ENCODE measurements around the gene MYO1B.

MYO1B gene

DNA sequence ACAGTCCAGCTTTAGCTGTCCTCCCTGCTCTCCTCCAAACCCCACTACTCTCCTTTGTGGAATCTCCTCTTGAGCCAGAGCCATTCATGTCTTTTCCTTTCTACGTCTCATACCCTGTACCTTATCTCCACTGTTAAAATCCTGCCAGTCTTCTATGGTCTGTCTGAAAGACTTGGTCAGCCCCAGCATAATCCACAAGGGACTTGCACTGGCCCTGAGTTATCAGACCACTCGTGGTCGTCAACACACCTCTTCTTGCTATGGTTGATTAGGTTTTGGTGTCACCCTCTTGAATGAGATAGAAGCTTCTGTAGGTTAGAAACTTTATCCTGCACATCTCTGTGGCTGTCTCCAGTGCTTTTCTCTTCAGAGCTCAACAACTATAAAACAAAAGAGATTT lies 56.8 kb downstream of the MYO1B start:
- no peak for DNase-seq

GRCh38 chr2:191302459-191303139 lies 57.4 kb downstream of the MYO1B start:
- no peak for DNase-seq

DNA sequence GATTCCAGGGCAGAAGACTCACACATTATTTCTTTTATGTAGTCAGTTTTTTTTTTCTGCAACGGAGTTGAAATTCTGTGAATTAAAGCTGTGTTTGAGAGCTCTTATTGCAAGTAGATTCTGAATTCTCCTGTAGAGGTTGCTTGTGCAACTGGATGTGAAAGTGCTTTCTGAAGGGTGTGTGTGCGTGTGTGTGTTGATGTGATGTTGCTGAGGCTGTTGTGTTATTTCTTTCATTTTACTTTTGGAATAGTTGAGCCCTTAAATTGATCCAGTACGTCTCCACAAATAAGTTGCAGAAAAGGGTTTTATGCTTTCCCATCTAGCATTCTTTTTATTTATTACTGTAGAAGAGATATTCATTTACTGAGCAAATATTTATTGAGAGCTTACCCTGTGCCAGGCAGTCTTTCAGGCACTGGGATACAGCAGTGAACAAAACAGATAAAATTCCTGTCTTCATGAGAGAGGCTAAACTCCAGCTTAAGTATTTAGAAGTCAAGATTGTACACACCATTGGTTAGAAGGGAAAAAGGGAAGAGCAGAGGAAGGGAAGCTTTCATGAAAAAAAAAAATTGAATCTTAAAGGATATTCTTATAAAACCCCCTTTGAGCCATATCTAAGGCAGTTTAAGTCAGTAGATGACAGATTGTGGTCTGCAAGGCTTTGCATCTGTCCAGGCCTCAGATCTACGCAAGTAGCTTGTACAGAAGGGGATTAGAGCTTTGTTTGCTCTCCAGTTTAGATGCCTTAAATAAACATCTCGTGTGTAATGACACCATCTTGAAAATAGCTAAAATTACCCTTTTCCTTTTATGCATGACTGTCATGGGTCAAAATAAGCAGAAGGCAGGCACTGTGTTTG lies 58.2 kb downstream of the MYO1B start:
- DNase-seq, result peak in 1 of 2 experiments; percentile 22

- no peak for DNase-seq
These were observed 60.0 kb downstream of the MYO1B start for GRCh38 chr2:191304939-191305875.

GRCh38 chr2:191308026-191308425 lies 62.8 kb downstream of the MYO1B start:
- DNase-seq, result no peak

- no peak for DNase-seq
These were observed 66.0 kb downstream of the MYO1B start for GRCh38 chr2:191311156-191311555.

- DNase-seq, result no peak
These were observed 66.4 kb downstream of the MYO1B start for GRCh38 chr2:191311627-191312026.

DNA sequence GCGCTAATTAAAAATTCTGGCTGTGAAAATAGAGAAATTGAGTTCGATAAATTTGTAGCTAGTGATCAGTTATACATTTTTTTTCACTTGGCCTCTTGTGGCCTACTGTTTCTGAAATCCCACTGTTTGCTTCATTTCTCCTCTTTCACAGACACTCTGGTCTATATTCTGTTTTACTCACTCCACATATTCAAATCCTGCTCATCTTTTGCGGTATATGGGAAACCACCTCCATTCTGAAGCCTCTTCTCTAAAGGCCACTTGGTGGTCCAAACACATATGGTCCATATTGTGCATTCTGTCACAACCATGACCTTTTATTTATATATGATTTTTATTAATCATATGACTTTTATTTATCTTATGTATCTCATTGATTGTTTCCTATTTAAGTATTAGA lies 67.0 kb downstream of the MYO1B start:
- DNase-seq, result no peak

GRCh38 chr2:191312662-191313061 lies 67.5 kb downstream of the MYO1B start:
- DNase-seq, result no peak

DNA sequence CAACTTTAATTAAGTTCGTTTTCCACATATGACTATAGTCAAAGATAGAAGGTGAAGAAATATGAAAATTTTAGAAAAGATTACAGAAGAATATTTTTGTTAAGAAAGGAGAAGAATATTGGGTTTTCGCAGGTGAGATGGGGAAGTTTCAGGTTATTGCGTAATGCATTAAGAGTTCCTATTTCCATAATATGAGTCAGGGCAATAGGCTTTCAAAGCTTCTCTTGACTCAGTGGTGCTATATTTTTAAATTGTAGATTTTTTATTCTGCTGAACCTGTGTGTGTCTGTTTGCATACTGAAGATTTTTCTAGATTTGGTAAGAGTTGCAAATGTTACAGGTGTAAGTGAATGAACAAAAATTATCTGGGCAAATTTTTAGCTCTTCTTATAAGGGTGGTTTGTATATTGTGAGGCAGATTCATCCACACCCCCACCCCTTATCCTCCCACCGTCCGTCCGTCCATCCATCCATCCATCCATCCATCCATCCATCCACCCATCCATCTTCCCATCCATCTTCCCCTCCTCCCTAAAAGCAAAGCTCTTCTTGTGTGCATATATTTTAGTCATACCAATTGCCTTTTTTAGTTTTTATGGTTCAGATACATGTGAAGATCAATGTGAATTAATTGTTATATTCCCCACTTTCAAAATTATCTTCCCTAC lies 69.6 kb downstream of the MYO1B start:
- no peak for DNase-seq

- DNase-seq, result no peak
These were observed 70.2 kb downstream of the MYO1B start for GRCh38 chr2:191315365-191315752.

DNA sequence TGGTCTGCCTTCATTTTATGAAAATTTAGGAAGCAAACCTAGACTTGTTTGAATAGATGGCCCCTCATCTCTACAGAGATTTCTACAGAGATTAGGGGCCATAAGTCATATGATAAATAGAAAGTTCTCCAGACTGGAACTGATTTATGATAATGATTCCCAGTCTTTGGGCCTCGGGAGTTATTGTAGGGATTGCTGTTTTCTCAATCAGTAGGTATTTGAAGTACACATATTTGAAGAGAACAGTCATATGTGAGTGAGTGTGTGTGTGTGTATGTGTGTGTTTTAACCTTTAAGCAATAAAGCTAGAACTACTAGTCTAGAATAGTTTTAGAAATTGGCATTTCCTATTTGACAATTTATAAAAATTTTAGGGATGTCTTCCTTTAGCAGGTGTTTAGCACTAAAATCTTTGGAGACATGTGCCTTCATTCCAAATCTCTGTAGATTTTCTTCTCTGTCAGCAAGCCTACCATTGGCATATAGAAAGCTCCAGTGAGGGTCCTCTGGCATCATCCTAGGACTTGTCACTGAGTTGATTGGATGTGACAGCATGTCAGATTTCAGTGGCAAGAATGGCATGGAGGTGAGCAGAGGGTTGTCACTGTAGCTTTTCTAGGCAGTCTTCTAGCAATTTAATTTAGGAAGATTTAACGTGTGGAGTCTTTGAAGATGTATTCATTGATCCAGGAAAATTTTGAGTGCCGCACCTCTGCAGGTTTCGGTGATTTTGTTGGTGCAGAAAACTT lies 71.2 kb downstream of the MYO1B start:
- no peak for DNase-seq

GRCh38 chr2:191318037-191318728 lies 73.0 kb downstream of the MYO1B start:
- peak in 1 of 2 experiments; percentile 18 for DNase-seq

GRCh38 chr2:191318729-191319078 lies 73.5 kb downstream of the MYO1B start:
- DNase-seq, result no peak

DNA sequence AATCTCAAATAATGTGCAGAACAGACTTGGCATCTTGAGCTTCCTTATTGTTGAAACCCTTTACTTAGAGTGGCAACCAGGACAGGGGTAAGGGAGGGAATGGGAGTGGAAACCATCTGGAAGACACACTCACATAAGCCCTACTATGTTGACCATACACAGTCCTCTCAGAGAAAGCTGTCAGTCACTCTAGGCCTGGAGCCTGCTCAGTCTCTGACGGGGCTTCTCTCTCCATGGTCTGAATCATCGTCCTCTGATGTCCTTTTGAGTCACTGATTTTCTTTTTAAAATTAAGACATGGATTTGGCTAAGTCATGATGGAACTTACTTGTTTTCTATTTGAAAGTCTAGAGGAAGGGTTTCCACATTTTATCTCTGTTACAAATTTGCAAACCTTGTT lies 74.0 kb downstream of the MYO1B start:
- no peak for DNase-seq

DNA sequence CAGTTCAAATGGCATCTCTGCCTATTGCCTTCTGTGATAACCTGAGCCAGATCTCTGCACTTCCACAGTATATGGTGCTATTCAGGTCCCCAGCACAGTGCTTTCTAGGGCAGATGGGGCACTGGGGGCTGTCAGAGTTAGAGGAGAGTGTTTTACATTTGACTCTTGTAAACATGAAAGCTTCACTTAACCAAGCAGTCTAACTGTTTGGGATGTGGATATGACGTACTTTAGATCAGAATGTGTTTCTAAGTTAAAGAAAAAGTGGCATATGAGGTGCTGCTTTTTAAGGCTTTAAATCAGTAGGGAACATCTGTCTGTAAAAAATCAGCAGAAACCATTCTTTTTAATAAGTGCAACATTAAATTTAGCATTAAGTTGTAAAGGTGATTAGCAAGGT lies 75.7 kb downstream of the MYO1B start:
- DNase-seq, result no peak

DNA sequence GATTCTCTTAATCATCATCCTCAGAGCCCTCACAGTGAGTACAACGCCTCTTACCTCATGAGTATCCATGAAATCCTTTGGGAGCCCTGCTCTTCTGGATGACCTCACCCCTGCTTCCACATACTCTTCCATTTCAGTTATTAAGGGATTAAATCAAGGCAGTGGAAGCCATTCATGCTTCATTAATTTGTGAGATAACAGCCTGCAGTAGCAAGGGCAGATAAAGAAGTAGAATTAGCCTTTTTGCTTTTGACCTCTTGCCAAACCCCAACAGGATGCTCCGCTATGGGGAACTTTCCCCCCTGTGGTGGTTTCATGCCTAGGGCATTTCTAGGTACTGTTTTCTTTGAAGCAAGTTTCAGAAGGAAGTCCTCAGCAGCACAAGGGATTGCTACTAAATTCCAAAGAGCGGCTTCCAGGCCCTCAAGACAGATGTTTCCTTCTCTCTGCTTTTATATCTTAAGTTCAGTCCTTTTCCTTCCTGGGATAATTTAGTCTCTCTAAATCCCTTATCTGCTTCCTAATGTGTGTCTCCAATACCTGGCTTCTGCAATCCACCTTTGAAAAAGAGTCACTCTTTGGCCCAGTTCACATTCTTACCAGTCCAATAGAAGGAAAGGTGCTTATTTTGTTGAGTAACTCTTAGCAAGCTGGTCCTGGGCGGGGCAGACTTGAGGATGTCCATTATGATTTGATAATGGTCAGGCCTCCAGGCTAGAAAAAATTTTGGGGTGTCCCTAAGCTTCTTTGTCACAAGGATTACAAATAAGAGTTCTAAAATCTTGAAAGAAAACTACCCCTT lies 76.9 kb downstream of the MYO1B start:
- peak in 1 of 2 experiments; percentile 21 for DNase-seq

DNA sequence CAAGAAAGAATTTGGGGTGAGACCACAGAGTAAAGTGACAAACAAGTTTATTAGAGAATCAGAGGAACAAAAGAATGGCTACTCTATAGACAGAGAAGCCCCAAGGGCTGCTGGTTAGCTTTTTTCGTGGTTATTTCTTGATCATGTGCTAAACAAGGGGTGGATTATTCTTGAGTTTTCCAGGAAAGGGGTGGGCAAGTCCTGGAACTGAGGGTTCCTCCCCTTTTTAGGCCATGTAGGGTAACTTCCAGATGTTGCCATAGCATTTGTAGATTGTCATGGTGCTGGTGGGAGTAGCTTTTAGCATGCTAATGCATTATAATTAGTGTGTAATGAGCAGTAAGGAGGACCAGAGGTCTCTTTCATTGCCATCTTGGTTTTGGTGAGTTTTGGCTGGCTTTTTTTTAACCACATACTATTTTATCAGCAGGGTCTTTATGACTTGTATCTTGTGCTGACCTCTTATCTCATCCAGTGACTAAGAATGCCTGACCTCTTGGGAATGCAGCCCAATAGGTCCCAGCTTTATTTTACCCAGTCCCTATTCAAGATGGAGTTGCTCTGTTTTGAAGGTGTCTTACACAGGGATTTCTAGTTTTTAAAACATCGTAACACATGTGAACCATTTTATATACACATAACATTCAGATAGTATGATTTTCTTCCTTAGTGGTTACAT lies 77.8 kb downstream of the MYO1B start:
- no peak for DNase-seq

- DNase-seq, result no peak
These were observed 80.6 kb downstream of the MYO1B start for GRCh38 chr2:191325651-191326365.

Measured in NCI-H2081 (cell line).